CD4-positive, alpha-beta T cell (primary cell): Measurements from ENCODE around the gene NET1. TPM values are rescaled to one million over a fixed set of nuclear protein-coding genes. Genes with fewer than 3 reads are reported as not detected.

Source experiments
- ATAC-seq: fragments of 200-7000 bp; cut with Tn5 transposase; one replicate; pipeline ENCODE4 v1.10.0; 2022; ENCODE audit warnings: mild to moderate bottlenecking; ENCODE audit not compliant: poor library complexity
- CTCF ChIA-PET: fragments of 350-600 bp; sonication (Branson Sonifier 250); formaldehyde crosslinking; loops from one replicate; lab custom pipeline; 2021; ENCODE audit warnings: antibody characterized with exemption, inconsistent platforms; lab: Charles Lee
- POLR2A ChIA-PET: fragments of 350-600 bp; sonication (Branson Sonifier 250); formaldehyde crosslinking; loops from one replicate; lab custom pipeline; 2021; ENCODE audit warnings: antibody characterized with exemption, inconsistent platforms; lab: Charles Lee
- DNase-seq, 14 experiments: peaks; one replicate each; pipeline ENCODE4 v3.0.0-alpha.2; 2013 to 2020; ENCODE audit warnings: mixed read lengths in 2 of 14
- H3K27ac ChIP-seq, 2 donors: one replicate each; pipeline versions ENCODE4 v1.5.1 to v1.7.0; 2013; ENCODE audit warnings: low read length in 2 of 2, low read depth in 1 of 2, mild to moderate bottlenecking in 1 of 2
- H3K27me3 ChIP-seq, 2 experiments: 1 replicate in 1 of 2; 2 replicates in 1 of 2; pipeline versions ENCODE4 v1.6.1 to v1.7.0; 2013; ENCODE audit warnings: low read length in 2 of 2, control low read depth in 1 of 2, mild to moderate bottlenecking in 1 of 2, moderate library complexity in 1 of 2; ENCODE audit not compliant: insufficient read depth in 2 of 2, control insufficient read depth in 1 of 2
- H3K36me3 ChIP-seq: one replicate; pipeline ENCODE4 v1.6.1; 2013; ENCODE audit warnings: low read length, control low read depth; ENCODE audit not compliant: insufficient read depth
- H3K4me1 ChIP-seq: one replicate; pipeline ENCODE4 v1.6.1; 2013; ENCODE audit warnings: low read length, control low read depth; ENCODE audit not compliant: insufficient read depth
- H3K4me3 ChIP-seq: one replicate; pipeline ENCODE4 v1.5.1; 2013; ENCODE audit warnings: mild to moderate bottlenecking, low read length, moderate library complexity
- H3K9me3 ChIP-seq, 2 experiments: 1 replicate in 1 of 2; 2 replicates in 1 of 2; pipeline versions ENCODE4 v1.6.1 to v1.7.0; 2013; ENCODE audit warnings: low read length in 2 of 2, mild to moderate bottlenecking in 2 of 2, control low read depth in 1 of 2, moderate library complexity in 1 of 2; ENCODE audit not compliant: control insufficient read depth in 1 of 2, insufficient read depth in 1 of 2
- H3K27ac Mint-ChIP-seq: one replicate; pipeline ENCODE4 v1.8.0; 2020; ENCODE audit warnings: mixed read lengths
- H3K27me3 Mint-ChIP-seq: one replicate; pipeline ENCODE4 v1.8.0; 2021; ENCODE audit warnings: mixed read lengths
- H3K36me3 Mint-ChIP-seq: one replicate; pipeline ENCODE4 v1.8.0; 2021; ENCODE audit warnings: low read depth, mixed read lengths
- H3K4me1 Mint-ChIP-seq: one replicate; pipeline ENCODE4 v1.8.0; 2021; ENCODE audit warnings: low read depth, mixed read lengths
- H3K4me3 Mint-ChIP-seq: one replicate; pipeline ENCODE4 v1.8.0; 2020; ENCODE audit warnings: mild to moderate bottlenecking, mixed read lengths
- H3K9me3 Mint-ChIP-seq: one replicate; pipeline ENCODE4 v1.8.0; 2020; ENCODE audit warnings: mixed read lengths
- intact Hi-C, 2 experiments: fragments of 100-400 bp; cut with DNase I in 1 of 2; cut with micrococcal nuclease in 1 of 2; formaldehyde crosslinking; loops; one replicate each; pipeline versions ENCODE4 v1.15.1 to v1.9.0; 2023 to 2025; cut with DNase I, micrococcal nuclease
- total RNA-seq, 174 experiments: library from RNA in 2 of 174; stranded (reverse) in 2 of 174; gene quantifications; one replicate each; pipeline ENCODE4 v1.2.3 and lab custom pipeline; 2021 to 2026
- TF ChIP-seq, protein P1 (sequence below): fragments of 200-600 bp; IDR thresholded peaks from one replicate; pipeline ENCODE4 v1.8.0; 2022; ENCODE audit warnings: antibody characterized with exemption, mild to moderate bottlenecking

NET1 gene
- total RNA-seq, 2 experiments from 2014 or later, result 29.0 to 30.5 TPM

DNA sequence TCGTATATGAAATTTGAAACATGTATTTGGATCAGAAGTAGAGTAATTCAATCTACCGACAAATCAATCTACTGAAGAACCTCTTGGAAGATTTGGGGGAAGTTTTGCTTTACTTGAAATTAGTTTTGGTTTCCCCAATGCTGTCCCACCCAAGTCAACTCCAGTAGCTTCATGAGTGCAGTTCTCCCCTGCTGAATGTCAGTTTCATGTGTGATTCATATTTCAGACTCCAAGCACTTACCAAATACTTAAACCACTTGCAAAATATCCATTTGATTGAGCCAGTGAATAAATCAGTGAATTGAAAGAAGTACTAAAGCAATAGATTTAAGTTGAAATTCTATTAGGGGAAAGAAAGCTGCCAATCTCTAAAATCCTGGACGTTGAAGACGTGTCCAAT, 77.7 kb downstream of the NET1 start:
- H3K27ac ChIP-seq, result no peak overlapping the region
- no peaks in the 10 kb centered on the region for H3K36me3 ChIP-seq
- ChIA-PET CTCF (no interaction called here), POLR2A (no interaction called here)
- intact Hi-C loops, result no loop called here
- no peak overlapping the region for H3K4me3 ChIP-seq
- ATAC-seq (no peak), DNase-seq (no peak)
- Mint-ChIP-seq H3K4me1 (no peaks in the 10 kb centered on the region), H3K9me3 (no peaks in the 10 kb centered on the region), H3K27ac (no peak overlapping the region), H3K36me3 (no peaks in the 10 kb centered on the region), H3K4me3 (no peak overlapping the region), H3K27me3 (no peaks in the 10 kb centered on the region)
- TF ChIP-seq, protein P1, sequence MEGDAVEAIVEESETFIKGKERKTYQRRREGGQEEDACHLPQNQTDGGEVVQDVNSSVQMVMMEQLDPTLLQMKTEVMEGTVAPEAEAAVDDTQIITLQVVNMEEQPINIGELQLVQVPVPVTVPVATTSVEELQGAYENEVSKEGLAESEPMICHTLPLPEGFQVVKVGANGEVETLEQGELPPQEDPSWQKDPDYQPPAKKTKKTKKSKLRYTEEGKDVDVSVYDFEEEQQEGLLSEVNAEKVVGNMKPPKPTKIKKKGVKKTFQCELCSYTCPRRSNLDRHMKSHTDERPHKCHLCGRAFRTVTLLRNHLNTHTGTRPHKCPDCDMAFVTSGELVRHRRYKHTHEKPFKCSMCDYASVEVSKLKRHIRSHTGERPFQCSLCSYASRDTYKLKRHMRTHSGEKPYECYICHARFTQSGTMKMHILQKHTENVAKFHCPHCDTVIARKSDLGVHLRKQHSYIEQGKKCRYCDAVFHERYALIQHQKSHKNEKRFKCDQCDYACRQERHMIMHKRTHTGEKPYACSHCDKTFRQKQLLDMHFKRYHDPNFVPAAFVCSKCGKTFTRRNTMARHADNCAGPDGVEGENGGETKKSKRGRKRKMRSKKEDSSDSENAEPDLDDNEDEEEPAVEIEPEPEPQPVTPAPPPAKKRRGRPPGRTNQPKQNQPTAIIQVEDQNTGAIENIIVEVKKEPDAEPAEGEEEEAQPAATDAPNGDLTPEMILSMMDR, result no peak
- H3K27me3 ChIP-seq, result no peaks in the 10 kb centered on the region
- no peaks in the 10 kb centered on the region for H3K4me1 ChIP-seq
- H3K9me3 ChIP-seq, result peaks cover 0 to 17% of the 10 kb centered on the region in 2 experiments

DNA sequence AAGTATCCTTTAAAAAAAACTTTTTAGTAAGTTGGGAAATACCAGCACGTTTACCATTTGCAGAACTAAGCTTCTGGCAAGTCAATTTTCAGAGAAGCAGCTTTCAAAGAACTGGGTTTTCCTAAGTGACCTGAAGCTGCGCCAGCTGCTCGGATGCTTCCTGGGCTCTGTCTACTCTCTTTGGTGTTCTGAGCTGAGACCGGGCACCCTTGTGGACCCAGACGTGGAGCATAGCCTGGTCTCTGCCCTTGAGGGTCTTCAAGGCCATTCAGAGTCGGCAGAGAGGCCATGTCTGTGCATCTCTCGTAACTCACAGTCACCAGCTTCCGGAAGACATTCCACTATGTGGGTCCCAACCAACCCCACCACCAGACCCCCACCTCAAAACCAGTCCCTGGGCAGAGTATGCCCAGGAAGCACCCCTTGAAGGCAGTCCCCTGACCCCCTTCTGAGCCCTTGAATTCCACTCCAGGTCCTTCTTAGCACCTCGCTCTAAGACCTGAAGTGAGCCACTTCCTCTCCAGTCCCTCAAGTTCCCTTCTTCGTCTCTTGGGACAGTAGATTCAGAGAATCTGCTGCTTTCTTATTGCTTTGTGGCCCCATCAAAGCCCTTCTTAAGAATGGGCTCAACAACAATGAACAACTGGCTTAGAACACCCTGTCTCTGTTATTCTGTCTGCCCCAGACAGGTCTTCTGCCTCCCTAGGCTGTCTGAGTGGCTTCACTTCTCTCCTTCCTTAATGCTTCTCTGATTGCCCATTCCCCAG, 78.5 kb downstream of the NET1 start:
- TF ChIP-seq, protein P1, result no peak
- Mint-ChIP-seq H3K4me1 (no peaks in the 10 kb centered on the region), H3K9me3 (no peaks in the 10 kb centered on the region), H3K27me3 (no peaks in the 10 kb centered on the region), H3K4me3 (no peak overlapping the region), H3K27ac (no peak overlapping the region), H3K36me3 (no peaks in the 10 kb centered on the region)
- POLR2A ChIA-PET, result no interaction called here
- Histone ChIP-seq H3K27me3 (no peaks in the 10 kb centered on the region), H3K4me3 (no peak overlapping the region), H3K4me1 (no peaks in the 10 kb centered on the region), H3K27ac (no peak overlapping the region), H3K9me3 (peaks cover 0 to 17% of the 10 kb centered on the region in 2 experiments), H3K36me3 (no peaks in the 10 kb centered on the region)
- ATAC-seq (no peak), DNase-seq (no peak)
- CTCF ChIA-PET, result no interaction called here
- intact Hi-C loops, result no loop called here

DNA sequence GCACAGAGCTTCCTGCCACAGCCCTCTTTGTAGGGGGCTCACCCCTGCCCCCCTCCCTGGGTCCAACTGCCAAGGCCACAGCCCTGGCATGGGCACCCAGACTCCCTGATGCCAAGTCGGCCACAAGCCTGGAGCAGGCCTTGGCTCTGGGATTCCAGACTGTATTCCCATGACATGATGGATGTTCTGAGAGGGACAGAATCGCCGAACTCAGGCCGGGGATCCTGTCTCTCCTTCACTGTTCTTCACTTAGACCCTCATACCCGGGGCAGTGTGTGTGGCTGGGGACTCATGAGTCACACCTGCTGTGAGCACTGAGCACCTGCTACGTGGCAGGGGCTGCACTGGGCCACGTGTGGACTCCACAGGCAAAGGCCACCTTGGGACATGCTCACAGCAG, 79.1 kb downstream of the NET1 start:
- Histone ChIP-seq H3K27me3 (no peaks in the 10 kb centered on the region), H3K27ac (no peak overlapping the region), H3K9me3 (peaks cover 0 to 17% of the 10 kb centered on the region in 2 experiments), H3K4me3 (no peak overlapping the region), H3K4me1 (no peaks in the 10 kb centered on the region), H3K36me3 (no peaks in the 10 kb centered on the region)
- DNase-seq (no peak), ATAC-seq (no peak)
- no peaks in the 10 kb centered on the region for H3K4me1 Mint-ChIP-seq
- no peaks in the 10 kb centered on the region for H3K36me3 Mint-ChIP-seq
- H3K27ac Mint-ChIP-seq, result no peak overlapping the region
- H3K4me3 Mint-ChIP-seq, result no peak overlapping the region
- intact Hi-C loops, result no loop called here
- ChIA-PET CTCF (no interaction called here), POLR2A (no interaction called here)
- H3K9me3 Mint-ChIP-seq, result no peaks in the 10 kb centered on the region
- H3K27me3 Mint-ChIP-seq, result no peaks in the 10 kb centered on the region
- TF ChIP-seq, protein P1, result no peak
